Measurements from ENCODE around the gene MLIP.

- TF ChIP-seq CTCF (IDR thresholded peaks at IDR 0.05), result no peak
- no peak for TF ChIP-seq POLR2A (IDR thresholded peaks at IDR 0.05)
These were observed 16.9 kb upstream of the MLIP start for GRCh38 chr6:54094293-54094692.

All from body of pancreas (tissue), 4 donors.